T47D (cell line): ENCODE measurements around the gene SPEF1.

Source experiments
- DNase-seq, 2 experiments: peaks; one replicate each; pipeline versions ENCODE4 v3.0.0 to v3.0.0-alpha.2; 2011 to 2012; ENCODE audit warnings: low read depth in 1 of 2, low spot score in 1 of 2
- JUND ChIP-seq: IDR thresholded peaks from 2 replicates; pipeline ENCODE4 v1.6.1; 2012; ENCODE audit warnings: low read depth
- in situ Hi-C: cut with HindIII; loops from 2 replicates; pipeline ENCODE4 v1.10.0; 2016; ENCODE audit warnings: low sequenced_read_pairs, low pct_unique_long_range_greater_than_20kb

The SPEF1 gene

DNA sequence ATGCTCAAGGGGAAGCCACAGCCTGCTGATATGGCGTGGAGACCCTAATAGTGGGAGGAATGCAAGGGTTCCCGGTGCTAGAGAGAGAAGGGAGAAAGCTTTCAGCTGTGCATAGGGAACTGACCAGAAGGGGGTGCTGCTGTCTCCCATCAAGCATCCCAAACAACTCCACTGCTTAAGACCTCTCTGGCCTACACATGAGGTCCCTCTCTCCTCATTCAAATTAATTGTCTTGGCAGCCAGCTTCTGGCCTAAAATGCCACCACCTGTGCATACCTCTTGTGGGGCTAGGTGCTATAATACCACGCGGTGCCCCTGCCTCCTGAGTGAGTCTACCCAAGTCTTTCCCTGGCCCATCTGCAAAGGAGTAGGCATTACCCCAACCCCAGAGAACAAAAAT lies 28.1 kb downstream of the SPEF1 start:
- in situ Hi-C loops = no loop called here
- DNase-seq = peak; percentile 78 to 88

GRCh38 chr20:3752386-3752759 lies 28.9 kb downstream of the SPEF1 start:
- DNase-seq = no peak
- TF ChIP-seq JUND = no peak
- in situ Hi-C loops = no loop called here

More for the DNA sequence above, 28.1 kb downstream of the SPEF1 start:
- no peak for TF ChIP-seq JUND

DNA sequence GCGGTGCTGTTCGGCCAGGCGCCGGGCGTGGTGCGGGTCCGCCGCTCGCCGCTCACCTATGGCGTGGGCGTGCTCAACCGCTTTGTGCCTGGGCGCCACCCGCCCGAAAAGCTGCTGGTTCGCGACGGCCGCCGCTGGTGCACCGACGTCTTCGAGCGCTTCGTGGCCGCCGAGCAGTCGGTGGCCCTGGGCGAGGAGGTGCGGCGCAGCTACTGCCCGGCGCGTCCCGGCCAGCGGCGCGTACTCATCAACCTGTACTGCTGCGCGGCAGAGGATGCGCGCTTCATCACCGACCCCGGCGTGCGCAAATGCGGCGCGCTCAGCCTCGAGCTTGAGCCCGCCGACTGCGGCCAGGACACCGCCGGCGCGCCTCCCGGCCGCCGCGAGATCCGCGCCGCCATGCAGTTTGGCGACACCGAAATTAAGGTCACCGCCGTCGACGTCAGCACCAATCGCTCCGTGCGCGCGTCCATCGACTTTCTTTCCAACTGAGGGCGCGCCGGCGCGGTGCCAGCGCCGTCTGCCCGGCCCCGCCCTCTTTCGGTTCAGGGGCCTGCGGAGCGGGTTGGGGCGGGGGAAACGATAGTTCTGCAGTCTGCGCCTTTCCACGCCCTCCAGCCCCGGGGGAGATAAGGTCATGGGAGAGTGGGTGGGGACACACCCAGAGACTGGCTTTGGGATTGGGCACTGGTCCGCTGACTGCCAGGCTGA lies 29.4 kb downstream of the SPEF1 start:
- no peak for DNase-seq
- in situ Hi-C loops = no loop called here
- no peak for TF ChIP-seq JUND

- DNase-seq = no peak
- in situ Hi-C loops = no loop called here
- no peak for TF ChIP-seq JUND
Measured at GRCh38 chr20:3751305-3751674, 30.0 kb downstream of the SPEF1 start.

DNA sequence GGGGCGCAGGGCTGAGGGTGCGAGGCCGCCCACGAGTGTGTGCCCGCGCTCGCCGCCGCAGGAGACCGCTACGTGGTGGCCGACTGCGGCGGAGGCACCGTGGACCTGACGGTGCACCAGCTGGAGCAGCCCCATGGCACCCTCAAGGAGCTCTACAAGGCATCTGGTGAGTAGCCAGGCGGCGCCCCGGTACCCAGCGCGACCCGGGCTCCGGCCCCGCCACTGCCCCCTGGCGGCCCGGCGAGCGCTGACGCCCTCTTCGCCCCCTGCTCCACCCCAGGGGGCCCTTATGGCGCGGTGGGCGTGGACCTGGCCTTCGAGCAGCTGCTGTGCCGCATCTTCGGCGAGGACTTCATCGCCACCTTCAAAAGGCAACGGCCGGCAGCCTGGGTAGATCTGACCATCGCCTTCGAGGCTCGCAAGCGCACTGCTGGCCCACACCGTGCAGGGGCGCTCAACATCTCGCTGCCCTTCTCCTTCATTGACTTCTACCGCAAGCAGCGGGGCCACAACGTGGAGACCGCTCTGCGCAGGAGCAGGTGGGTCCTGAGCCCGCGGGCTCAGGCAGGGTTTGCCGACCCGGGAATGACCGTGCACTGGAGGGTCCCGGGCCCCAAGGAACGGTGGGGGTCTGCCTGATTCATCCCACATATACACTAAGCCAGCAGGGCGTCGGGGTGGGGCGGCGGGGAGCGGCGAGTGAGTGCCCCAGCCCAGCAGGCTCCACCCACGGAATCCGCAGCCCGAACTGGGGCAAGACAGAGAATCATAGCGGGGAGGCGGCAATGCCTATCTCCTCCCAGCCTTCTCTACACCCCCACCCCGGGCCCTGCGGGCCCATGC lies 31.3 kb downstream of the SPEF1 start:
- in situ Hi-C loops = no loop called here
- no peak for TF ChIP-seq JUND
- DNase-seq = no peak

DNA sequence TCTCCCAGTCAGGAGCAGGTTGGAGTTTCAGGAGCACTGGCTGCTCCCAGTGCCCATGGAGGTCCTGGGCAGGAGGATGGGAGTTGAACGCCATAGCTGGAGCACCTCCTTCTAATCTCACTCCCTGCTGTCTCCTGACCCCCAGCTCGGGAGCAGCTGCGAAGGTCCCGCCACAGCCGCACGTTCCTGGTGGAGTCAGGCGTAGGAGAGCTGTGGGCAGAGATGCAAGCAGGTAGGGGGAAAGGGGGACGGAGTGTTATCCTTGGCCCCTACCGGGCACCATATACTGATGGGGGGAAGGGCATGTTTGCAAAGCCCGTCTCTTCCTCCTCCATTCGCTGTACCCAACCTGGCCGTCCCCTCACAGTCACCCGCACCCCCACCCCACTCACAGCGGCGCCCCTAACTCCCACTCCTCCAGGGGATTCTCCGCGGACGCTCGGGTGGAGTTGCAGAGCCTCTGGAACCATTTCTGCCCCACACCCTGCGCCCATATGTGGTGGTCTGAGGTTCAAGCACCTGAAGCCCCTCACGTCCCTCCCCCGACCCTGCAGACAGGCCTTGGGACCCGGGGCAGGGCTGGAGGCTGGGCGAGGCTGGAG lies 32.1 kb downstream of the SPEF1 start:
- DNase-seq = no peak
- in situ Hi-C loops = no loop called here
- TF ChIP-seq JUND = no peak

- in situ Hi-C loops = no loop called here
- TF ChIP-seq JUND = no peak
- no peak for DNase-seq
Measured at GRCh38 chr20:3748073-3748472, 33.2 kb downstream of the SPEF1 start.

GRCh38 chr20:3747471-3747870 lies 33.8 kb downstream of the SPEF1 start:
- TF ChIP-seq JUND = no peak
- DNase-seq = no peak
- in situ Hi-C loops = no loop called here

DNA sequence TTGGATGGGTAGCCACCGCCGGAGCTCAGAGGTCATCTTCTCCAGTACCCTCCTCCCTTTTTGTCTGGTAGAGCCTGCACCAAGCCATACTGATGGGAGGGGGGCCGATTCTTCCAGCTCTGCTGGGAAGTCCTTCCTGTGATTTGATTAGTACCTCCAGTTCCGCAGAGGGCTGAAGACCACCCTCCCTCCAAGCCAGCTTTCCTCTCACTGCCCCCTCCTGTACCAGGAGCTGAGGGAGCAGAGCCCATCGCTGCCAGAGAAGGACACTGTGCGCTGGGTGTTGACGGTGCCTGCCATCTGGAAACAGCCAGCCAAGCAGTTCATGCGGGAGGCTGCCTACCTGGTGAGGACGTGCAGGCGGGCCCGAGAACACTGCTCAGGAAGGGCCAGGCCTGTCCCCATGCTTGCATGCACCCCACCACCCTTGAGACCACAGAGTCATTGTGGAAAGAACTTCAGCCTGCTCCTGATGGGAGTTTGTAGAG lies 35.5 kb downstream of the SPEF1 start:
- no peak for DNase-seq
- in situ Hi-C loops = no loop called here
- TF ChIP-seq JUND = no peak

- TF ChIP-seq JUND = no peak
- in situ Hi-C loops = no loop called here
- peak; percentile 95 to 96 for DNase-seq
Measured at GRCh38 chr20:3744806-3745685, 36.2 kb downstream of the SPEF1 start.

DNA sequence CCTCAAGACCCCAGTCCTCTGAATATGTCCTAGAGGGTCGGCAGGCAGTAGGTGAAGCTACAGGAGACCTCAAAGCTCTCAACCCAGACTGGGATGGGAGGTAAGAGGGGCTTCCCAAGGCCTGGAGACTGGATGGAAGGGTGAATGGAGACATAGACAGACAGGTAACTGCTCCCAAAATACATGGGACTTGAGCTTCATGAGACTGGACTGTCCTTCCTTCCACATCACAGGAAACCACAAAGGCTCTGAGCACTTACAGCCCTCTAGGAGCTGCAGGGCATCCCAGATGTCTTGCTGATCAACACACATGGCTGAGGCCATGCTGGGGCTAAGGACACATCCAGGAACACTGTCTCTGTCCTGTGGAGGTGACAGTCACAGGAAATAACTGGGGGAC lies 37.2 kb downstream of the SPEF1 start:
- in situ Hi-C loops = no loop called here
- no peak for TF ChIP-seq JUND
- DNase-seq = no peak

GRCh38 chr20:3743251-3743650 lies 38.0 kb downstream of the SPEF1 start:
- no peak for DNase-seq
- TF ChIP-seq JUND = no peak
- in situ Hi-C loops = no loop called here
